Measurements from ENCODE around the gene C19orf44.
"Not testable (repeated sequence)": the region's sequence is repeated elsewhere in the genome, so short reads cannot be mapped to it uniquely, and the experiment has no call there.

The C19orf44 gene

GRCh38 chr19:16470541-16470910 lies 25.7 kb upstream of the C19orf44 start:
- no peak for DNase-seq

- DNase-seq: no peak
Observed at GRCh38 chr19:16470911-16471811, 25.0 kb upstream of the C19orf44 start.

GRCh38 chr19:16472559-16472899 lies 23.7 kb upstream of the C19orf44 start:
- DNase-seq: not testable (repeated sequence)

DNA sequence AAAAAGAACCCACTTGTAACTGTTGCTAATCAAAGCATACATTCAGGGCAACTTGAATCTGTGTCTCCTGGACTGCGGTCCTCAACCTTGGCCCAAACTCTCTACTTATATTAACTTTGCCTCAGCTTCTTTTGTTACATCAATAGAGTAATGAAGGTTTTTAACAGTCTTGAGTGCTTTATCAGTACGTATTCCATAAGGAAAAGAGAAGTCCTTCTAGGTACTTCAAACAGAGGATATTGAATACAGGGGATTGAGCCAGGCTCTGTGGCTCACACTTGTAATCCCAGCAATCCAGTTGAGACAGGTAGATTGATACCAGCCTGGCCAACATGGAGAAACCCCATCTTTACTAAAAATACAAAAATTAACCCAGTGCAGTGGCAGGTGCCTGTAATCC lies 23.2 kb upstream of the C19orf44 start:
- no peak for DNase-seq

- no peak for DNase-seq
Observed at GRCh38 chr19:16473875-16474392, 22.3 kb upstream of the C19orf44 start.

GRCh38 chr19:16476401-16476800 lies 19.8 kb upstream of the C19orf44 start:
- DNase-seq: no peak

- no peak for DNase-seq
Observed at GRCh38 chr19:16477311-16477710, 18.9 kb upstream of the C19orf44 start.

DNA sequence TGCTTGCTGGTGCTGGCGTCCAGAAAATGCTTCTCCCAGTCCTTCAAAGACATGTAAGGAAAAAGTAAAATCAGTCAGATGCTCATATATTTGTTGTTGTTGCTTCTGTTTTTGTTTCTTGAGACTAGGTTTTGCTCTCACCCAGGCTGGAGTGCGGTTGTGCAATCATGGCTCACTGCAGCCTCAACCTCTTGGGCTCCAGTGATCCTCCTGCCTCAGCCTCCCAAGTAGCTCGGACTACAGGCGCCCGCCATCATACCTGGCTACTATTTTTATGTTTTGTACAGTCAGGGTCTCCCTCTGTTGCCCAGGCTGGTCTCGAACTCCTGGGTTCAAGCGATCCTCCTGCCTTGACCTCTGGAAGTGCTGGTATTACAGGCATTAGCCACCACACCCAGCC lies 13.4 kb upstream of the C19orf44 start:
- no peak for DNase-seq

DNA sequence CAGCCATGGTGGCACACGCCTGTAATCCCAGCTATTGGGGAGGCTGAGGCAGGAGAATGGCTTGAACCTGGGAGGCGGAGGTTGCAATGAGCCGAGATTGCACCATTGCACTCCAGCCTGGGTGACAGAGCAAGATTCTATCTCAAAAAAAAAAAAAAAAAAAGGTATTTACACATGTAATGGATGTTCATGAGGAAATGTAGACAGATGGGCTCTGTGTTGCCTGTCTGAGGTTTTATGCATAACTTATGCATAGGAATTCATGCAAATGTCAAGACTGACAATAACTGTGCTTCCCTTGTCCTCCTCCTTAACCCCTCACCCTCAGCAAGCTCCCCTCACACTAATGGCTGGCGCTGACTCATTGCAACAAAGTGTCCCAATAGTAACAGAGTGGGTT lies 9.7 kb upstream of the C19orf44 start:
- DNase-seq: not testable (repeated sequence)

DNA sequence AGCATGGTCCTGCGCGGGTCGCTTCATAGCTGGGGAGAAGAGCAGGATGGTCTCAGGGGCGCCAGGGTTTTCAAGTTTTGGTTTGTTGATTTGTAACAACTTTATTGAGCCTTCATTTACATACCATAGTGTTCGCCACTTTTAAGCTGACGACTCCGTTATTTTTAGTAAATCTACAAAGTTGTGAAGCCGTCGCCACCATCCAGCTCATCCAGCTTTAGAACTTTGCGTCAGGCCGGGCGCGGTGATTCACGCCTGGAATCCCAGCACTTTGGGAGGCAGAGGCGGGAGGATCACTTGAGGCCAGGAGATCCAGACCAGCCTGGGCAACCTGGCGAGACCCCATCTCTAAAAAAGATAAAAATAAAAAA lies 404 bp downstream of the C19orf44 start:
- DNase-seq: no peak

DNA sequence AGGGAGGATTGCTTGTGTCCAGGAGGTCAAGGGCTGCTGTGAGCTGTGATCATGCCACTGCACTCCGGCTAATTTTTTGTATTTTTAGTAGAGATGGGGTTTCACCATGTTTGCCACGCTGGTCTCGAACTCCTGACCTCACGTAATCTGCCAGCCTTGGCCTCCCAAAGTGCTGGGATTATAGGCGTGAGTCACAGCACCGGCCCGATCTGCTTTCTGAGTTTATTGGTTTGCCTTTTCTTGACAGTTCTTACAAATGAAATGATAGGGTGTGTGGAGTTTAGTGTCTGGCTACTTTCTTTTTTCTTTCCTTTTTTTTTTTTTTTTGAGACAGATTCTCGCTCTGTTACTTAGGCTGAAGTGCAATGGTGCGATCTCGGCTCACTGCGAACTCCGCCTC lies 848 bp downstream of the C19orf44 start:
- DNase-seq: no peak

GRCh38 chr19:16497837-16498236 lies 1.6 kb downstream of the C19orf44 start:
- no peak for DNase-seq

DNA sequence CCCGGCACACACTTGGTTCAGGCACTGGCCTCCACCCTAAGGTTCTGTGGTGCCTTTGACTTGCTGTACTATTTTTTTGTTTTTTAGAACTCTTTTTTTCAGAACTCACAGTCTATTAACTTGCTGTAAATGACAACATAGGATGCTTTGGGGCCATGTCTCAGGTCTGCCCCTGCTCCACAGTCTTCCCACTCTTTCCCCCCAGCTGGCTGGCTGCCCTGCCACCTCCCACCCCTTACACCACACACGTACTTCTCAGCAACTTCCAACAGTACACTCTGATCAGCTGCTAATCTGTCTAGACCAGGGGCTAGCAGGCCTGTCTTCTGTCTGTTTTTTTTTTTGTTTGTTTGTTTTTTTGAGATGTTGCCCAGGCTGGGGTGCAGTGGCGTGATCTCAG lies 8.1 kb downstream of the C19orf44 start:
- no peak for DNase-seq

DNA sequence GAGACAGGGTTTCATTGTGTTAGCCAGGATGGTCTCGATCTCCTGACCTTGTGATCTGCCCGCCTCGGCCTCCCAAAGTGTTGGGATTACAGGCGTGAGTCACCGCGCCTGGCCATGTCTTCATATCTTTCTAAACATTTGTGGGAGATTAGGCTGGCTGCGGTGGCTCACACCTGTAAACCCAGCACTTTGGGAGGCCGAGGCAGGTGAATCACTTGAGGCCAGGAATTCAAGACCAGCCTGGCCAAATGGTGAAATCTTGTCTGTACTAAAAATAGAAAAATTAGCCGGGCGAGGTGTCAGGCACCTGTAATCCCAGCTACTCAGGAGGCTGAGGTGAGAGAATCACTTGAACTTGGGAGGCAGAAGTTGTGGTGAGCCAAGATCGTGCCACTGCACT lies 10.0 kb downstream of the C19orf44 start:
- not testable (repeated sequence) for DNase-seq

DNA sequence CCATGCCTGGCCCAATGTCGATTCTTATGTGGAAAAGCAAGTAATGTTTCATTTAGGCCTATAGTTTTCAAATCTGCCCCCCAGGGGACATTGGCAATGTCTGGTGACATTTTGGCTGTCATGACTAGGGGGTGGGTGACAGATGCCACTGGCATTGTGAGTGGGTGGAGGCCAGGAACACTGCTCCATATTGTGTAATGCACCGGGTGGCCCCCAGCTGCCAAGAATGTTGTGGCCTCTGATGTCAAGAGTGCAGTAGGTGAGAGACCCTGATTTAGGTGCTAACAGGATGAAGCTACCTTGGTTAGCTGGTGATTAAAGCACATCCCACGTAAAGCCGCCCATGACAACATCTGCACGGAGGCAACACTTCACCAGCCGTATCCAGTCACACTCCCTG lies 10.8 kb downstream of the C19orf44 start:
- DNase-seq: no peak

DNA sequence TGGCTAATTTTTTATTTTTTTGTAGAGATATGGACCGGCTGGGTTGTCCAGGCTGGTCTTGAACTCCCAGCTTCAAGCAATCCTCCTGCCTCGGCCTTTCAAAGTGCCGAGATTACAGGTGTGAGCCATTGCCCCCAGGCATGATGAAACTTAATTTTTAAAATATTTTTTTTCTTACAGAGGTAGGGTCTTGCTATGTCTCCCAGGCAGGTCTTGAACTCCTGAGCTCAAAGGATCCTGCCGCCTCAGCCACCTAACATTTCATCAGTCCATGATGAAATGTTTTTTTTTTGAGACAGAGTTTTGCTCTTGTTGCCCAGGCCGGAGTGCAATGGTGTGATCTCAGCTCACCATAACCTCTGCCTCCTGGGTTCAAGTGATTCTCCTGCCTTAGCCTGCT lies 12.4 kb downstream of the C19orf44 start:
- no peak for DNase-seq

DNA sequence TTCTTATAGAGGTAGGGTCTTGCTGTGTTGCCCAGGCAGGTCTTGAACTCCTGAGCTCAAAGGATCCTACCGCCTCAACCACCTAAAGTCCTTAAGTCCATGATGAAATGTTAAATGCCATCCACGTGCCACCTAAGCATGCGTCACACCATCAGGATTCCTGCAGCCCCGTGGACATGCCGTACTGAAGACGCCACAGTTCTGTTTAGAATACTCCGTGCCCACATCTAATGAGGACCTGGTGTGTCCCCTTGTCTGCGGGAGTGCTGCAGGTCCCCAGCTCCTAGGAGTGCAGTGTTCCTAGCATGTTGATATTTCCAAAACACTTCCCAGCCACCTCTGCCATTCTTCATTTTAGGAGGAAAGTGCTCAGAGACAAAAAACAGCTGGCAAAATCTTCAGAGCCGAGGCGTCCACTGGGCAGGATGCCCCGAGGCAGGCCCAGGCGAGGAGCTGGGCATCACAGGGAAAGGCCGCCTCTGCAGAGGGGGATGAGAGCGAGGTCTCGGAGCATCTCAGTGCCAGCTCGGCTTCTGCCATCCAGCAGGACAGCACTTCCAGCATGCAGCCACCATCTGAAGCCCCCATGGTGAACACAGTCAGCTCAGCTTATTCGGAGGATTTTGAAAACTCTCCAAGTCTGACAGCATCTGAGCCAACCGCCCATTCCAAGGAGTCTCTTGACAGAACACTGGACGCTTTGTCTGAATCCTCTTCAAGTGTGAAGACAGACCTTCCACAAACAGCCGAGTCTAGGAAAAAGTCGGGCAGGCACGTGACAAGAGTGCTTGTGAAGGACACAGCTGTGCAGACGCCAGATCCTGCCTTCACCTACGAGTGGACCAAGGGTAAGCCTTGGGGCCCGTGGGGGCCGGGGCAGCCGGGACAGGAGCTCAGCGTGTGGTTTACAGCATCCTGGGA lies 13.2 kb downstream of the C19orf44 start:
- no peak for DNase-seq

DNA sequence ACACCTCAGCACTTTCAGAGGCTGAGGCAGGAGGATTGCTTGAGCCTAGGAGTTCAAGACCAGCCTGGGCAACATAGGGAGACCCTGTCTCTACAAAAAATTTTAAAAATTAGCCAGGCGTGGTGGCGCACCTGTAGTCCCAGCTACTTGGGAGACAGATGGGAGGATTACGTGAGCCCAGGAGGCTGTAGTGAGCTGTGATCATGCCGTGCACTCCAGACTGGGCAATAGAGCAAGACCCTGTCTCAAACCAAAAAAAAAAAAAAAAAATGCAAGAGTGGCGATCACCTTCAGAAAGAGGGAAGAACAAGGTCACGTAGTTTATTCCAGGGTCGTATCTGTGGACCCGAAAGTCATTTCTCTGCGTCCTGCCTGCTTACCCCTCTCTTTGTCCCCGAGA lies 16.4 kb downstream of the C19orf44 start:
- not testable (repeated sequence) for DNase-seq

GRCh38 chr19:16514383-16515019 lies 18.3 kb downstream of the C19orf44 start:
- no peak for DNase-seq

- DNase-seq: no peak
Observed at GRCh38 chr19:16516381-16516780, 20.2 kb downstream of the C19orf44 start.

- DNase-seq: no peak
Observed at GRCh38 chr19:16516923-16517610, 20.9 kb downstream of the C19orf44 start.

- no peak for DNase-seq
Observed at GRCh38 chr19:16518061-16518460, 21.9 kb downstream of the C19orf44 start.

Data from GDM1 (cell line).